GM18873 (cell line): Measurements from ENCODE around the gene IL13.

ENCODE experiments used
- ATAC-seq: cut with Tn5 transposase; IDR thresholded peaks from one replicate; pipeline ENCODE4 v1.9.1; 2021; ENCODE audit warnings: mild to moderate bottlenecking, moderate library complexity, moderate number of reproducible peaks; ENCODE audit not compliant: unreplicated experiment, low FRiP score

IL13 gene

GRCh38 chr5:132655821-132656773 is 1.9 kb upstream of the IL13 start:
- ATAC-seq = no peak

GRCh38 chr5:132656774-132657355 is 1.1 kb upstream of the IL13 start:
- no peak for ATAC-seq

- ATAC-seq = no peak
Observed at GRCh38 chr5:132658381-132659302, 669 bp downstream of the IL13 start.

GRCh38 chr5:132659598-132660493 is 1.9 kb downstream of the IL13 start:
- no peak for ATAC-seq

- ATAC-seq = no peak
Observed at GRCh38 chr5:132661231-132662003, 3.4 kb downstream of the IL13 start.

- ATAC-seq = no peak
Observed at GRCh38 chr5:132662004-132662401, 4.0 kb downstream of the IL13 start.

- peak; percentile 54 for ATAC-seq
Observed at GRCh38 chr5:132662925-132663770, 5.2 kb downstream of the IL13 start.

GRCh38 chr5:132663771-132664695 is 6.1 kb downstream of the IL13 start:
- ATAC-seq = peak; percentile 45

- ATAC-seq = no peak
Observed at GRCh38 chr5:132664696-132665209, 6.8 kb downstream of the IL13 start.

GRCh38 chr5:132665574-132666080 is 7.7 kb downstream of the IL13 start:
- ATAC-seq = no peak

- no peak for ATAC-seq
Observed at GRCh38 chr5:132666310-132667123, 8.5 kb downstream of the IL13 start.

- ATAC-seq = no peak
Observed at GRCh38 chr5:132667309-132667708, 9.3 kb downstream of the IL13 start.

GRCh38 chr5:132667761-132668705 is 10.1 kb downstream of the IL13 start:
- no peak for ATAC-seq

- ATAC-seq = no peak
Observed at GRCh38 chr5:132668706-132669454, 10.9 kb downstream of the IL13 start.
